ENCODE results near the gene UCHL1. TPM values are rescaled to one million over a fixed set of nuclear protein-coding genes. Genes with fewer than 3 reads are reported as not detected.
A peak's percentile ranks its signal among the peaks of the same experiment; 100 is the strongest.

The UCHL1 gene
- total RNA-seq, 1 experiment from 2014 or later = 0.54 TPM

- RAD21 ChIA-PET (ENCODE audit: low non-redundant PET in 1 of 2, low total read pairs in 2 of 2, uncharacterized antibody in 2 of 2, unreplicated experiment in 2 of 2) = interaction anchor here in 1 of 2 experiments (0.6 kb wide), 1 partner anchor 183 kb away, joined by 4 read pairs; no protein-coding TSS in a partner anchor
These were observed 40.8 kb upstream of the UCHL1 start for GRCh38 chr4:41215969-41216293.

More at GRCh38 chr4:41215969-41216293, 40.8 kb upstream of the UCHL1 start:
- H3K4me1 ChIP-seq (ENCODE audit: control insufficient read depth in 1 of 2, insufficient read depth in 2 of 2, low read length in 2 of 2) = peaks cover 26 to 45% of the 10 kb centered on the region in 2 experiments
- H3K9ac ChIP-seq (ENCODE audit: low read length) = peak overlapping the region; percentile 76
- ATAC-seq (no peak), DNase-seq (ENCODE audit: low read depth, low spot score) (no peak)
- no peak overlapping the region for H2AFZ ChIP-seq (ENCODE audit: low read depth, low read length, poor library complexity, severe bottlenecking)
- peak overlapping the region; percentile 80 for H3K27ac ChIP-seq (ENCODE audit: low read depth, low read length)
- H3K36me3 ChIP-seq (ENCODE audit: control insufficient read depth in 1 of 2, insufficient read depth in 2 of 2, low read length in 2 of 2) = no peaks in the 10 kb centered on the region
- ChIA-PET CTCF (interaction anchor here (0.6 to 2.2 kb wide), 6 partner anchors 43 to 866 kb away, joined by 3 to 27 read pairs (median 6); no protein-coding TSS in a partner anchor), POLR2A (interaction anchor here (1.0 to 1.9 kb wide), 4 partner anchors 11 to 310 kb away, joined by 3 to 6 read pairs (median 4); no protein-coding TSS in a partner anchor)
- TF ChIP-seq, protein P1, sequence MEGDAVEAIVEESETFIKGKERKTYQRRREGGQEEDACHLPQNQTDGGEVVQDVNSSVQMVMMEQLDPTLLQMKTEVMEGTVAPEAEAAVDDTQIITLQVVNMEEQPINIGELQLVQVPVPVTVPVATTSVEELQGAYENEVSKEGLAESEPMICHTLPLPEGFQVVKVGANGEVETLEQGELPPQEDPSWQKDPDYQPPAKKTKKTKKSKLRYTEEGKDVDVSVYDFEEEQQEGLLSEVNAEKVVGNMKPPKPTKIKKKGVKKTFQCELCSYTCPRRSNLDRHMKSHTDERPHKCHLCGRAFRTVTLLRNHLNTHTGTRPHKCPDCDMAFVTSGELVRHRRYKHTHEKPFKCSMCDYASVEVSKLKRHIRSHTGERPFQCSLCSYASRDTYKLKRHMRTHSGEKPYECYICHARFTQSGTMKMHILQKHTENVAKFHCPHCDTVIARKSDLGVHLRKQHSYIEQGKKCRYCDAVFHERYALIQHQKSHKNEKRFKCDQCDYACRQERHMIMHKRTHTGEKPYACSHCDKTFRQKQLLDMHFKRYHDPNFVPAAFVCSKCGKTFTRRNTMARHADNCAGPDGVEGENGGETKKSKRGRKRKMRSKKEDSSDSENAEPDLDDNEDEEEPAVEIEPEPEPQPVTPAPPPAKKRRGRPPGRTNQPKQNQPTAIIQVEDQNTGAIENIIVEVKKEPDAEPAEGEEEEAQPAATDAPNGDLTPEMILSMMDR (IDR thresholded peaks at IDR 0.05 in 2 of 3, conservative IDR thresholded peaks at IDR 0.05 in 1 of 3; ENCODE audit: borderline replicate concordance in 1 of 3, insufficient read depth in 1 of 3, low read depth in 2 of 3, low read length in 2 of 3) = no peak
- TF ChIP-seq MAX (IDR thresholded peaks at IDR 0.05) (no peak), ZNF274 (IDR thresholded peaks at IDR 0.05; ENCODE audit: low read depth, low read length) (no peak), ZFX (IDR thresholded peaks at IDR 0.05) (no peak), ZBTB33 (IDR thresholded peaks at IDR 0.05; ENCODE audit: extremely low read depth, insufficient replicate concordance, low read length) (no peak), SIN3A (IDR thresholded peaks at IDR 0.05; ENCODE audit: low read depth) (no peak), SRF (IDR thresholded peaks at IDR 0.05; ENCODE audit: low read depth) (no peak), JUND (IDR thresholded peaks at IDR 0.05) (no peak), ELF1 (IDR thresholded peaks at IDR 0.05; ENCODE audit: borderline replicate concordance, low read depth) (no peak), EGR1 (IDR thresholded peaks at IDR 0.05; ENCODE audit: low read depth) (no peak), RAD21 (IDR thresholded peaks at IDR 0.05; ENCODE audit: low read depth) (no peak), POLR2A (IDR thresholded peaks at IDR 0.05; ENCODE audit: borderline replicate concordance, extremely low read depth, insufficient read depth, insufficient read length) (no peak), EZH2phosphoT487 (IDR thresholded peaks at IDR 0.05; ENCODE audit: borderline replicate concordance) (no peak), FOSL1 (IDR thresholded peaks at IDR 0.05; ENCODE audit: low read depth) (no peak), POLR2AphosphoS5 (IDR thresholded peaks at IDR 0.05; ENCODE audit: low read depth, low read length) (no peak; the same call in 1 of the 2 replicates), CEBPB (IDR thresholded peaks at IDR 0.05; ENCODE audit: low read depth) (no peak)
- TF ChIP-seq, protein P2, sequence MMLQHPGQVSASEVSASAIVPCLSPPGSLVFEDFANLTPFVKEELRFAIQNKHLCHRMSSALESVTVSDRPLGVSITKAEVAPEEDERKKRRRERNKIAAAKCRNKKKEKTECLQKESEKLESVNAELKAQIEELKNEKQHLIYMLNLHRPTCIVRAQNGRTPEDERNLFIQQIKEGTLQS (IDR thresholded peaks at IDR 0.05) = no peak
- no peaks in the 10 kb centered on the region for H3K9me3 ChIP-seq (ENCODE audit: control insufficient read depth in 1 of 2, insufficient read depth in 1 of 2, low read depth in 1 of 2, low read length in 2 of 2)
- peaks cover 31% of the 10 kb centered on the region for H3K79me2 ChIP-seq (ENCODE audit: insufficient read depth, low read length)
- H3K4me2 ChIP-seq (ENCODE audit: low read length) = peak overlapping the region; percentile 87
- peak overlapping the region; percentile 69 to 80 for H3K4me3 ChIP-seq (replicated peaks in 1 of 2; ENCODE audit: low read depth in 1 of 2, low read length in 2 of 2)
- no TSS peak for BruUV-seq (replicated peaks)
- no peaks in the 10 kb centered on the region for H3K9me2 ChIP-seq (ENCODE audit: insufficient read depth)
- intact Hi-C loops (cut with micrococcal nuclease) = loop anchor here (10.0 kb wide), 1 partner anchor 481 kb away; no protein-coding TSS in a partner anchor
- no peaks in the 10 kb centered on the region for H3K27me3 ChIP-seq (ENCODE audit: insufficient read depth, low read length)
- H4K20me1 ChIP-seq (ENCODE audit: insufficient read depth) = no peaks in the 10 kb centered on the region
